HCT116 (cell line): ENCODE results near the gene TMEM86A. TPM values are rescaled to one million over a fixed set of nuclear protein-coding genes. Genes with fewer than 3 reads are reported as not detected.
A peak's percentile ranks its signal among the peaks of the same experiment; 100 is the strongest.

ENCODE experiments used
- ATAC-seq: fragments of 200-7000 bp; cut with Tn5 transposase; 2 replicates; pipeline ENCODE4 v1.9.1; 2020; ENCODE audit warnings: mild to moderate bottlenecking, moderate library complexity
- BruUV-seq: library from RNA; stranded (reverse); fragments of 400-500 nt; replicated peaks from 2 replicates; lab custom pipeline; 2021; lab: Mats Ljungman, UMichigan
- CTCF ChIA-PET: fragments of 300-600 bp; sonication (Branson Sonifier 250); formaldehyde crosslinking; loops from one replicate; lab custom pipeline; 2021; ENCODE audit warnings: antibody characterized with exemption; lab: Charles Lee
- POLR2A ChIA-PET: fragments of 300-600, 350-600 bp; sonication (Branson Sonifier 250); formaldehyde crosslinking; loops from one replicate; lab custom pipeline; 2021; ENCODE audit warnings: antibody characterized with exemption; lab: Charles Lee
- RAD21 ChIA-PET, 2 experiments: fragments of 300-600 bp; sonication (Branson Sonifier 250); formaldehyde crosslinking; loops; one replicate each; lab custom pipeline; 2023; ENCODE audit warnings: low total read pairs in 2 of 2; ENCODE audit not compliant: uncharacterized antibody in 2 of 2, unreplicated experiment in 2 of 2, low non-redundant PET in 1 of 2; lab: Charles Lee
- DNase-seq: peaks from one replicate; pipeline ENCODE4 v3.0.0-alpha.2; 2010; ENCODE audit warnings: low read depth, low spot score
- H2AFZ ChIP-seq: fragments of 200-600 bp; shearing (Covaris generic), sonication (generic); 2 replicates; pipeline ENCODE4 v1.6.1; 2017; ENCODE audit warnings: low read depth, mixed run types, mixed read lengths, antibody characterized with exemption, low read length; ENCODE audit not compliant: poor library complexity, severe bottlenecking
- H3K27ac ChIP-seq: 2 replicates; pipeline ENCODE4 v1.5.1; 2012; ENCODE audit warnings: low read depth, low read length
- H3K27me3 ChIP-seq: fragments of 200-600 bp; sonication (generic); 2 replicates; pipeline ENCODE4 v1.6.1; 2016; ENCODE audit warnings: mixed run types, low read length, mixed read lengths; ENCODE audit not compliant: insufficient read depth
- H3K36me3 ChIP-seq, 2 experiments: fragments of 200-500 bp in 1 of 2; fragments of 200-600 bp in 1 of 2; sonication (Bioruptor generic) in 1 of 2; sonication (generic) in 1 of 2; 2 replicates each; pipeline versions ENCODE4 v1.5.1 to v1.6.1; 2014 to 2016; ENCODE audit warnings: low read length in 2 of 2, inconsistent platforms in 1 of 2, mixed read lengths in 1 of 2, mixed run types in 1 of 2; ENCODE audit not compliant: insufficient read depth in 2 of 2, control insufficient read depth in 1 of 2
- H3K4me1 ChIP-seq, 2 experiments: fragments of 200-600 bp in 1 of 2; sonication (generic) in 1 of 2; 2 replicates each; pipeline versions ENCODE4 v1.5.1 to v1.6.1; 2012 to 2017; ENCODE audit warnings: low read length in 2 of 2, inconsistent platforms in 1 of 2, mild to moderate bottlenecking in 1 of 2, mixed read lengths in 1 of 2, mixed run types in 1 of 2, moderate library complexity in 1 of 2; ENCODE audit not compliant: insufficient read depth in 2 of 2, control insufficient read depth in 1 of 2
- H3K4me2 ChIP-seq: fragments of 200-600 bp; sonication (generic); 2 replicates; pipeline ENCODE4 v1.6.1; 2017; ENCODE audit warnings: mixed run types, low read length, mixed read lengths
- H3K4me3 ChIP-seq, 2 experiments: fragments of 200-600 bp in 1 of 2; sonication (generic) in 1 of 2; replicated peaks in 1 of 2; 2 replicates each; pipeline ENCODE4 v1.5.1; 2011 to 2016; ENCODE audit warnings: low read length in 2 of 2, control low read depth in 1 of 2, low read depth in 1 of 2, mild to moderate bottlenecking in 1 of 2, mixed read lengths in 1 of 2, mixed run types in 1 of 2
- H3K79me2 ChIP-seq: fragments of 200-600 bp; sonication (generic); 2 replicates; pipeline ENCODE4 v1.6.1; 2017; ENCODE audit warnings: mild to moderate bottlenecking, mixed run types, low read length, moderate library complexity, mixed read lengths; ENCODE audit not compliant: insufficient read depth
- H3K9ac ChIP-seq: fragments of 200-600 bp; sonication (generic); 2 replicates; pipeline ENCODE4 v1.6.1; 2016; ENCODE audit warnings: low read length, mixed read lengths
- H3K9me2 ChIP-seq: fragments of 200-600 bp; sonication (generic), shearing (Covaris generic); 2 replicates; pipeline ENCODE4 v1.6.1; 2017; ENCODE audit warnings: mixed run types, mild to moderate bottlenecking, moderate library complexity; ENCODE audit not compliant: insufficient read depth
- H3K9me3 ChIP-seq, 2 experiments: fragments of 200-500 bp in 1 of 2; fragments of 200-600 bp in 1 of 2; sonication (Bioruptor generic) in 1 of 2; sonication (generic) in 1 of 2; 2 replicates each; pipeline ENCODE4 v1.6.1; 2014 to 2017; ENCODE audit warnings: low read length in 2 of 2, mixed read lengths in 2 of 2, inconsistent platforms in 1 of 2, low read depth in 1 of 2, mild to moderate bottlenecking in 1 of 2, mixed run types in 1 of 2, moderate library complexity in 1 of 2; ENCODE audit not compliant: control insufficient read depth in 1 of 2, insufficient read depth in 1 of 2
- H4K20me1 ChIP-seq: fragments of 200-600 bp; sonication (generic), shearing (Covaris generic); 2 replicates; pipeline ENCODE4 v1.6.1; 2017; ENCODE audit warnings: mixed run types, mild to moderate bottlenecking, moderate library complexity; ENCODE audit not compliant: insufficient read depth
- ATF3 ChIP-seq: IDR thresholded peaks from 2 replicates; pipeline ENCODE4 v1.6.1; 2012
- CBX3 ChIP-seq: IDR thresholded peaks from 2 replicates; pipeline ENCODE4 v1.6.1; 2012; ENCODE audit warnings: low read depth
- EGR1 ChIP-seq: IDR thresholded peaks from 2 replicates; pipeline ENCODE4 v1.6.1; 2012; ENCODE audit warnings: low read depth
- ELF1 ChIP-seq: IDR thresholded peaks from 2 replicates; pipeline ENCODE4 v1.6.1; 2012; ENCODE audit warnings: low read depth, borderline replicate concordance
- EZH2phosphoT487 ChIP-seq: fragments of 200-600 bp; IDR thresholded peaks from 2 replicates; pipeline ENCODE4 v1.6.1; 2018; ENCODE audit warnings: antibody characterized with exemption, borderline replicate concordance
- FOSL1 ChIP-seq: IDR thresholded peaks from 2 replicates; pipeline ENCODE4 v1.6.1; 2012; ENCODE audit warnings: low read depth
- JUND ChIP-seq: IDR thresholded peaks from 2 replicates; pipeline ENCODE4 v1.6.1; 2012
- MAX ChIP-seq: IDR thresholded peaks from 2 replicates; pipeline ENCODE4 v1.6.1; 2012
- POLR2A ChIP-seq: IDR thresholded peaks from 2 replicates; pipeline ENCODE4 v1.7.0; 2011; ENCODE audit warnings: borderline replicate concordance; ENCODE audit not compliant: insufficient read depth, insufficient read length; ENCODE audit errors: extremely low read depth
- POLR2AphosphoS5 ChIP-seq: IDR thresholded peaks from 2 replicates; pipeline ENCODE4 v1.6.1; 2011; ENCODE audit warnings: mild to moderate bottlenecking, low read depth, low read length, moderate library complexity
- RAD21 ChIP-seq: IDR thresholded peaks from 2 replicates; pipeline ENCODE4 v1.6.1; 2012; ENCODE audit warnings: low read depth, mild to moderate bottlenecking
- REST ChIP-seq: IDR thresholded peaks from 2 replicates; pipeline ENCODE4 v1.6.1; 2012; ENCODE audit warnings: low read depth
- SIN3A ChIP-seq: IDR thresholded peaks from 2 replicates; pipeline ENCODE4 v1.6.1; 2012; ENCODE audit warnings: low read depth
- SP1 ChIP-seq: IDR thresholded peaks from 2 replicates; pipeline ENCODE4 v1.6.1; 2012; ENCODE audit warnings: low read depth
- SRF ChIP-seq: IDR thresholded peaks from 2 replicates; pipeline ENCODE4 v1.6.1; 2012; ENCODE audit warnings: low read depth
- TCF7L2 ChIP-seq: IDR thresholded peaks from 2 replicates; pipeline ENCODE4 v1.7.0; 2011; ENCODE audit warnings: borderline replicate concordance, inconsistent platforms; ENCODE audit not compliant: insufficient read depth, insufficient read length; ENCODE audit errors: extremely low read depth
- YY1 ChIP-seq: IDR thresholded peaks from 2 replicates; pipeline ENCODE4 v1.6.1; 2011; ENCODE audit warnings: low read length, low read depth, moderate library complexity, mild to moderate bottlenecking; ENCODE audit not compliant: insufficient replicate concordance; ENCODE audit errors: extremely low read depth
- ZBTB33 ChIP-seq: IDR thresholded peaks from 2 replicates; pipeline ENCODE4 v1.6.1; 2011; ENCODE audit warnings: mild to moderate bottlenecking, low read length, moderate library complexity; ENCODE audit not compliant: insufficient replicate concordance; ENCODE audit errors: extremely low read depth
- ZFX ChIP-seq: fragments of 450-650 bp; IDR thresholded peaks from 2 replicates; pipeline ENCODE4 v1.6.1; 2017
- ZNF274 ChIP-seq: fragments of 200-500 bp; sonication (Bioruptor generic); IDR thresholded peaks from 2 replicates; pipeline ENCODE4 v1.6.1; 2014; ENCODE audit warnings: mild to moderate bottlenecking, low read depth, low read length, inconsistent platforms
- intact Hi-C: fragments of 100-400 bp; cut with micrococcal nuclease; formaldehyde crosslinking; loops from 2 replicates; pipeline ENCODE4 v1.10.0; 2022
- total RNA-seq: library from RNA; stranded (reverse); gene quantifications from one replicate; pipeline ENCODE4 v1.2.1, GENCODE V29; 2021; ENCODE audit not compliant: unreplicated experiment

TMEM86A gene
- total RNA-seq, 1 experiment from 2014 or later = 2.0 TPM

GRCh38 chr11:18721561-18722292, 23.1 kb downstream of the TMEM86A start (continued):
- no peak for TF ChIP-seq ZBTB33
- no peak for TF ChIP-seq YY1
- peak; percentile 41; the same call in 1 of the 2 replicates for TF ChIP-seq RAD21
- no peak for TF ChIP-seq ZFX
- TF ChIP-seq, all 23 proteins: peak for 3

GRCh38 chr11:18722293-18722637, 23.7 kb downstream of the TMEM86A start:
- no peak for ATAC-seq
- Histone ChIP-seq H3K27me3 (no peaks in the 10 kb centered on the region), H3K9ac (peak overlapping the region; percentile 58; the same call in 1 of the 2 replicates), H3K4me1 (peaks cover 0 to 14% of the 10 kb centered on the region in 2 experiments; a peak in 1 of 4 replicates), H3K4me3 (peak overlapping the region in 1 of 2 experiments; percentile 63; a peak in 3 of 4 replicates), H3K79me2 (no peaks in the 10 kb centered on the region), H2AFZ (peak overlapping the region; percentile 46), H4K20me1 (no peaks in the 10 kb centered on the region), H3K9me3 (no peaks in the 10 kb centered on the region), H3K4me2 (peak overlapping the region; percentile 81)
- POLR2A ChIA-PET = no interaction called here
- BruUV-seq = no TSS peak
- RAD21 ChIA-PET = interaction anchor here in 1 of 2 experiments (0.8 kb wide), 1 partner anchor 182 kb away, joined by 3 read pairs; no protein-coding TSS in a partner anchor
- no peak for DNase-seq
- intact Hi-C loops = no loop called here
- CTCF ChIA-PET = interaction anchor here (0.8 to 1.3 kb wide), 18 partner anchors 9 to 607 kb away, joined by 3 to 11 read pairs (median 4); partner anchors contain the start of gene TMEM86A
- TF ChIP-seq POLR2A (no peak), SRF (no peak), FOSL1 (no peak), EZH2phosphoT487 (no peak), JUND (no peak), ELF1 (no peak), YY1 (no peak), EGR1 (no peak), ZNF274 (no peak), CBX3 (no peak), ATF3 (no peak), MAX (no peak), TCF7L2 (no peak), SIN3A (no peak), POLR2AphosphoS5 (no peak), SP1 (no peak), ZFX (no peak), REST (no peak)
- TF ChIP-seq, all 23 proteins: peak for 0
- Histone ChIP-seq H3K36me3 (no peaks in the 10 kb centered on the region), H3K27ac (no peak overlapping the region), H3K9me2 (no peaks in the 10 kb centered on the region)
